ENCODE results near the gene PCBP4. TPM values are rescaled to one million over a fixed set of nuclear protein-coding genes. Genes with fewer than 3 reads are reported as not detected.

PCBP4 gene
- total RNA-seq, 1 experiment from 2014 or later = 26.4 TPM

- Mint-ChIP-seq H3K4me3 (ENCODE audit: unreplicated experiment) (no peak overlapping the region), H3K4me1 (ENCODE audit: insufficient read depth, unreplicated experiment) (no peaks in the 10 kb centered on the region), H3K9me3 (ENCODE audit: unreplicated experiment) (peaks cover 7% of the 10 kb centered on the region), H3K36me3 (ENCODE audit: insufficient read depth, unreplicated experiment) (no peaks in the 10 kb centered on the region), H3K27ac (ENCODE audit: low read depth, unreplicated experiment) (no peak overlapping the region), H3K27me3 (ENCODE audit: insufficient read depth, unreplicated experiment) (no peaks in the 10 kb centered on the region)
- BruUV-seq (replicated peaks) = no TSS peak
- ChIA-PET CTCF (interaction anchor here (0.6 to 3.1 kb wide), 7 partner anchors 12 to 184 kb away, joined by 3 to 16 read pairs (median 4); partner anchors contain the start of gene DUSP7), POLR2A (interaction anchor here (1.1 to 1.3 kb wide), 2 partner anchors 32 to 33 kb away, joined by 3 to 4 read pairs; no protein-coding TSS in a partner anchor)
- intact Hi-C loops (cut with micrococcal nuclease) = no loop called here
- no peak for DNase-seq (ENCODE audit: unreplicated experiment)
- no peak for TF ChIP-seq CTCF (IDR thresholded peaks at IDR 0.05; ENCODE audit: unreplicated experiment)
These were observed 46.7 kb upstream of the PCBP4 start for GRCh38 chr3:52013802-52014598.

DNA sequence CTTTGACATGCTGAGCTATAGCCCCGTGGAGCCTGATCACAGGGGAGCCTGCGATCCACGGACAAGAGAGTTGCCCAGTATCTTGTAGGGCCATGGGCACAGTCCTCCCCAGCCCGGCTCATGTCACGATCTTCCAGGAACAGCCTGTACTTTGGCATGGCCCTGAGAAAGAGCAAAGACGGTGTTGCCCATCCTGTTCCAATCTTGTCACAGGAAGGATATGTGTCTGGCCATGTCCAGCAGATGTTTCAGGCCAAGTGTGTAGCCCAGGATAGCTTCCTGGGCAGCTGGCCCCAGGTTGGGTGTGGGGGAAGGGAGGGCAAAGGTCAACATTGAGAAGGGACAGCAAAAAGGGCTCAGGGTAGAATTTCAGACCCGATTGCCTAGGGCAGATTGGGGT is 45.4 kb upstream of the PCBP4 start:
- Mint-ChIP-seq H3K4me1 (ENCODE audit: insufficient read depth, unreplicated experiment) (no peaks in the 10 kb centered on the region), H3K9me3 (ENCODE audit: unreplicated experiment) (peaks cover 7% of the 10 kb centered on the region), H3K27me3 (ENCODE audit: insufficient read depth, unreplicated experiment) (no peaks in the 10 kb centered on the region), H3K36me3 (ENCODE audit: insufficient read depth, unreplicated experiment) (no peaks in the 10 kb centered on the region), H3K27ac (ENCODE audit: low read depth, unreplicated experiment) (no peak overlapping the region), H3K4me3 (ENCODE audit: unreplicated experiment) (no peak overlapping the region)
- no peak for TF ChIP-seq CTCF (IDR thresholded peaks at IDR 0.05; ENCODE audit: unreplicated experiment)
- BruUV-seq (replicated peaks) = no TSS peak
- CTCF ChIA-PET = interaction anchor here (0.6 to 4.5 kb wide), 9 partner anchors 11 to 349 kb away, joined by 3 to 27 read pairs (median 4); no protein-coding TSS in a partner anchor
- intact Hi-C loops (cut with micrococcal nuclease) = no loop called here
- POLR2A ChIA-PET = interaction anchor here (1.3 kb wide), 1 partner anchor 34 kb away, joined by 4 read pairs; no protein-coding TSS in a partner anchor
- DNase-seq (ENCODE audit: unreplicated experiment) = no peak

- no peaks in the 10 kb centered on the region for H3K27me3 Mint-ChIP-seq (ENCODE audit: insufficient read depth, unreplicated experiment)
- no peaks in the 10 kb centered on the region for H3K36me3 Mint-ChIP-seq (ENCODE audit: insufficient read depth, unreplicated experiment)
- CTCF ChIA-PET = interaction anchor here (0.6 to 4.5 kb wide), 2 partner anchors 9 to 812 kb away, joined by 3 to 27 read pairs; no protein-coding TSS in a partner anchor
- intact Hi-C loops (cut with micrococcal nuclease) = no loop called here
- H3K4me3 Mint-ChIP-seq (ENCODE audit: unreplicated experiment) = no peak overlapping the region
- peaks cover 7% of the 10 kb centered on the region for H3K9me3 Mint-ChIP-seq (ENCODE audit: unreplicated experiment)
- POLR2A ChIA-PET = no interaction called here
- no peak for DNase-seq (ENCODE audit: unreplicated experiment)
- no peak for TF ChIP-seq CTCF (IDR thresholded peaks at IDR 0.05; ENCODE audit: unreplicated experiment)
- H3K27ac Mint-ChIP-seq (ENCODE audit: low read depth, unreplicated experiment) = no peak overlapping the region
- BruUV-seq (replicated peaks) = no TSS peak
- no peaks in the 10 kb centered on the region for H3K4me1 Mint-ChIP-seq (ENCODE audit: insufficient read depth, unreplicated experiment)
These were observed 43.2 kb upstream of the PCBP4 start for GRCh38 chr3:52010431-52010830.

DNA sequence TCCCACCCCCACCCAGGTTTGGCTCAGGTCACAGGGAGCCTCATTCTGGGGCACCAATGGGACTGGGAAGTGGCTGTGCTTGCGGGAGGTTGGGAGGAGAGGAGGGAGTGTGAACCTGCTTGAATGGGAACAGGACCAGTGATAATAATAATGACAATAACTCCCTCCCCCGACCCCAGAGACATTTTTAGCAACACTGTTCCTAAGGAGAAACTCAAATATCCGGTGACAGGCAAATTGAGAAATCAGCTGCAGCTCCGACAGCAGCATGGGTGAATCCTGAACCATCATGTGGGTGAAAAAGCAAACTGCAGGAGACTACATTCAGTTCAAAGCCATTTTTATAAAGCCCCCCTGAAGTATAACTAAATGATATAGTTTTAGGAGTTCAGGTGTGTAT is 40.0 kb upstream of the PCBP4 start:
- intact Hi-C loops (cut with micrococcal nuclease) = loop anchor here (10.0 kb wide), 1 partner anchor 208 kb away; no protein-coding TSS in a partner anchor
- no peak for TF ChIP-seq CTCF (IDR thresholded peaks at IDR 0.05; ENCODE audit: unreplicated experiment)
- CTCF ChIA-PET = interaction anchor here (0.6 to 8.6 kb wide), 5 partner anchors 44 to 190 kb away, joined by 3 to 71 read pairs (median 7); no protein-coding TSS in a partner anchor
- no TSS peak for BruUV-seq (replicated peaks)
- H3K27me3 Mint-ChIP-seq (ENCODE audit: insufficient read depth, unreplicated experiment) = no peaks in the 10 kb centered on the region
- H3K4me1 Mint-ChIP-seq (ENCODE audit: insufficient read depth, unreplicated experiment) = no peaks in the 10 kb centered on the region
- H3K27ac Mint-ChIP-seq (ENCODE audit: low read depth, unreplicated experiment) = no peak overlapping the region
- no peak for DNase-seq (ENCODE audit: unreplicated experiment)
- no peaks in the 10 kb centered on the region for H3K36me3 Mint-ChIP-seq (ENCODE audit: insufficient read depth, unreplicated experiment)
- POLR2A ChIA-PET = interaction anchor here (0.8 kb wide), 1 partner anchor 47 kb away, joined by 3 read pairs; no protein-coding TSS in a partner anchor
- peaks cover 7% of the 10 kb centered on the region for H3K9me3 Mint-ChIP-seq (ENCODE audit: unreplicated experiment)
- H3K4me3 Mint-ChIP-seq (ENCODE audit: unreplicated experiment) = no peak overlapping the region
